HL-60 (cell line): ENCODE results near the gene MICU1.
"Not testable (repeated sequence)": the region's sequence is repeated elsewhere in the genome, so short reads cannot be mapped to it uniquely, and the experiment has no call there.

Source experiments
- DNase-seq, 2 experiments: peaks; one replicate each; pipeline ENCODE4 v3.0.0-alpha.2; 2010 to 2020; ENCODE audit warnings: low read depth in 1 of 2, low spot score in 1 of 2
- H3K27ac ChIP-seq: fragments of 250-450 bp; sonication (Bioruptor Pico); replicated peaks from 2 replicates; pipeline ENCODE4 v1.5.1; 2020; ENCODE audit warnings: mild to moderate bottlenecking, moderate library complexity
- H3K27me3 ChIP-seq: fragments of 250-450 bp; sonication (Bioruptor Pico); 2 replicates; pipeline ENCODE4 v1.5.1; 2021; ENCODE audit warnings: mild to moderate bottlenecking, moderate library complexity; ENCODE audit not compliant: insufficient read depth, poor library complexity, severe bottlenecking
- H3K4me3 ChIP-seq: replicated peaks from 2 replicates; pipeline ENCODE4 v1.5.1; 2011; ENCODE audit warnings: mild to moderate bottlenecking, control low read depth, low read length; ENCODE audit not compliant: insufficient read depth
- GABPA ChIP-seq: IDR thresholded peaks from 2 replicates; pipeline ENCODE4 v1.6.1; 2012; ENCODE audit warnings: low read depth
- POLR2AphosphoS5 ChIP-seq: IDR thresholded peaks from 2 replicates; pipeline ENCODE4 v1.6.1; 2012; ENCODE audit warnings: low read depth
- SPI1 ChIP-seq: IDR thresholded peaks from 2 replicates; pipeline ENCODE4 v1.6.1; 2012; ENCODE audit warnings: low read depth, mild to moderate bottlenecking, borderline replicate concordance
- TF ChIP-seq, protein P1 (sequence below): IDR thresholded peaks from one replicate; pipeline ENCODE4 v1.5.1; 2011; ENCODE audit warnings: low read length, control low read depth, inconsistent platforms; ENCODE audit not compliant: insufficient read depth
- TF ChIP-seq, protein P2 (sequence below): IDR thresholded peaks from 2 replicates; pipeline ENCODE4 v1.6.1; 2012; ENCODE audit warnings: low read depth; ENCODE audit not compliant: insufficient replicate concordance

Gene MICU1

DNA sequence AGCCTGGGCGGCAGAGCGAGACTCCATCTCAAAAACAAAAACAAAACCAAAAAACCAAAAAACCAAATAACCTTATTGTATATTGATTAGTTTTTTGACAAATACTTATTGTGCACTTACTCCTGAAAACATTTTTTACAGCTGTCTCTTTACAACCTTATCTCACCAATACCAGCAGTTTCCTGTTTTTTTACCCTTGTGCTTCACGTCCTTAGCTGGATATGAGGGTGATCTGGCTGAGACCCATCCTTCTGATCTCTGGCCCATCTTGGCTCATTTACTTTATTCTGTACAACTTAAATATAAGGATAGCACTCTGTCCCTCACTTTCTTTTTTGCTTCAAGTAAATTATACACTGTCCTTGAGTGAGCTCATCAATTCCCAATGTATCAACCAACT lies 166.6 kb downstream of the MICU1 start:
- no peak for TF ChIP-seq SPI1
- no peak for TF ChIP-seq GABPA
- H3K27me3 ChIP-seq, result no peaks in the 10 kb centered on the region
- no peak overlapping the region; the same call in 1 of the 2 replicates for H3K27ac ChIP-seq
- H3K4me3 ChIP-seq, result no peak overlapping the region
- no peak for DNase-seq

DNA sequence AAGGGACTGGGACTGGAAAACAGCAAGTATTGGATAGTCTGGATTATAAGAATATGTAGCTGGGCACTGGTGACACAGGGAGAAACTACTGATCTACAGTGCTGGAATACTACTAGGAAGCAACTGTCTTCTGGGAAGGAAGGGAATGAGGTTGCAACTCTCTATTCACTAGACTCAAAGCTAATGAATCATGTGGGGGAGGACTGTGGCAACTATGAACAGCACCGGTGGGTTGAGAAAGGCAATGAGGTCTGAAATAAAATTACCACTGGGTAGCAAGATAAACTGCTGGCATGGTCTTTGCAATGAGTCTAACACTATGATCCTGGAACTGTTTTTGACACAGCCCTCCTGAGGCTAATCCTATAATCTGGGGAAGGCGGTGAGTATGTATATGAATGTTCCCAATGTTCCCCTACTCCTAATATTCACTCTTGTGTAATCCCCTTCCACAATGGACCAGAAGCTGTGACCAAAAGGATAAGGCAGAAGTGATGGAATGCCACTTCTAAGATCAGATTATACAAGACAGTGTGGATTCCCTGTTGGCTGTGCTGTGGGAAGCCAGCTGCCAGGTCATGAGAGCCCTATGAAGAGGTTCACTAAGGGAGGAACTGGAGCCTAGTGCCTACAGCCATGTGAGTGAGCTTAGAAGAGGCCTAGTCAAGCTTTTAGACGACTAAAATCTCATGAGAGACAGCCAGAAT lies 169.8 kb downstream of the MICU1 start:
- Histone ChIP-seq H3K27ac (peak overlapping the region; percentile 70), H3K27me3 (no peaks in the 10 kb centered on the region), H3K4me3 (no peak overlapping the region)
- TF ChIP-seq POLR2AphosphoS5 (no peak), GABPA (no peak), SPI1 (peak; percentile 53; the same call in 1 of the 2 replicates)
- TF ChIP-seq, protein P1, sequence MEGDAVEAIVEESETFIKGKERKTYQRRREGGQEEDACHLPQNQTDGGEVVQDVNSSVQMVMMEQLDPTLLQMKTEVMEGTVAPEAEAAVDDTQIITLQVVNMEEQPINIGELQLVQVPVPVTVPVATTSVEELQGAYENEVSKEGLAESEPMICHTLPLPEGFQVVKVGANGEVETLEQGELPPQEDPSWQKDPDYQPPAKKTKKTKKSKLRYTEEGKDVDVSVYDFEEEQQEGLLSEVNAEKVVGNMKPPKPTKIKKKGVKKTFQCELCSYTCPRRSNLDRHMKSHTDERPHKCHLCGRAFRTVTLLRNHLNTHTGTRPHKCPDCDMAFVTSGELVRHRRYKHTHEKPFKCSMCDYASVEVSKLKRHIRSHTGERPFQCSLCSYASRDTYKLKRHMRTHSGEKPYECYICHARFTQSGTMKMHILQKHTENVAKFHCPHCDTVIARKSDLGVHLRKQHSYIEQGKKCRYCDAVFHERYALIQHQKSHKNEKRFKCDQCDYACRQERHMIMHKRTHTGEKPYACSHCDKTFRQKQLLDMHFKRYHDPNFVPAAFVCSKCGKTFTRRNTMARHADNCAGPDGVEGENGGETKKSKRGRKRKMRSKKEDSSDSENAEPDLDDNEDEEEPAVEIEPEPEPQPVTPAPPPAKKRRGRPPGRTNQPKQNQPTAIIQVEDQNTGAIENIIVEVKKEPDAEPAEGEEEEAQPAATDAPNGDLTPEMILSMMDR, result no peak
- TF ChIP-seq, protein P2, sequence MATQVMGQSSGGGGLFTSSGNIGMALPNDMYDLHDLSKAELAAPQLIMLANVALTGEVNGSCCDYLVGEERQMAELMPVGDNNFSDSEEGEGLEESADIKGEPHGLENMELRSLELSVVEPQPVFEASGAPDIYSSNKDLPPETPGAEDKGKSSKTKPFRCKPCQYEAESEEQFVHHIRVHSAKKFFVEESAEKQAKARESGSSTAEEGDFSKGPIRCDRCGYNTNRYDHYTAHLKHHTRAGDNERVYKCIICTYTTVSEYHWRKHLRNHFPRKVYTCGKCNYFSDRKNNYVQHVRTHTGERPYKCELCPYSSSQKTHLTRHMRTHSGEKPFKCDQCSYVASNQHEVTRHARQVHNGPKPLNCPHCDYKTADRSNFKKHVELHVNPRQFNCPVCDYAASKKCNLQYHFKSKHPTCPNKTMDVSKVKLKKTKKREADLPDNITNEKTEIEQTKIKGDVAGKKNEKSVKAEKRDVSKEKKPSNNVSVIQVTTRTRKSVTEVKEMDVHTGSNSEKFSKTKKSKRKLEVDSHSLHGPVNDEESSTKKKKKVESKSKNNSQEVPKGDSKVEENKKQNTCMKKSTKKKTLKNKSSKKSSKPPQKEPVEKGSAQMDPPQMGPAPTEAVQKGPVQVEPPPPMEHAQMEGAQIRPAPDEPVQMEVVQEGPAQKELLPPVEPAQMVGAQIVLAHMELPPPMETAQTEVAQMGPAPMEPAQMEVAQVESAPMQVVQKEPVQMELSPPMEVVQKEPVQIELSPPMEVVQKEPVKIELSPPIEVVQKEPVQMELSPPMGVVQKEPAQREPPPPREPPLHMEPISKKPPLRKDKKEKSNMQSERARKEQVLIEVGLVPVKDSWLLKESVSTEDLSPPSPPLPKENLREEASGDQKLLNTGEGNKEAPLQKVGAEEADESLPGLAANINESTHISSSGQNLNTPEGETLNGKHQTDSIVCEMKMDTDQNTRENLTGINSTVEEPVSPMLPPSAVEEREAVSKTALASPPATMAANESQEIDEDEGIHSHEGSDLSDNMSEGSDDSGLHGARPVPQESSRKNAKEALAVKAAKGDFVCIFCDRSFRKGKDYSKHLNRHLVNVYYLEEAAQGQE, result no peak
- peak in 1 of 2 experiments; percentile 41 for DNase-seq

DNA sequence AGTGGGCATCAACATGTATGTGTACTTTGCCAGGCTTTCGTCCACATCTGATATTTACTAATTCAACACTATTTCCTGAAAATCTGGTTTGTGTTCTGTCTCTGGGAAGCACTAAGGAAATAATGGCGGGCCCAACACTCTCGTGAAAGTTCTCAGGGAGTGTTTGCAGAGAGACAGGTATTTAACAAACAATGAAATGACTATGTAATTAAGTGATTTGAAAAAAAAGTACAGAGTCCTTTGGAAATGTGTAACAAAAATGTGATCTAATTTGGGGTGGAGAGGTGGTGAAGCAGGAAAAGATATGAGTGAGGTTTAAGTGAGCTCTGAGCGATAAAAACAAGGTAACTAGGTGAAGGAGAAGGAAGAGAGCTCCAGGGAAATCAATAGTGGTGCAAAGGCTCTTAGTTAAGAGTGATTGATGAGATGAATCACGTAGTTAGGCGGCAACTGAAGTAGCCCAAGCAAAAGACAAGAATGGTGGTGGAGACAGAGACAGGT lies 175.9 kb downstream of the MICU1 start:
- Histone ChIP-seq H3K4me3 (no peak overlapping the region), H3K27me3 (no peaks in the 10 kb centered on the region), H3K27ac (no peak overlapping the region)
- no peak for DNase-seq
- no peak for TF ChIP-seq GABPA
- TF ChIP-seq POLR2AphosphoS5, result no peak
- TF ChIP-seq, protein P2, result no peak
- TF ChIP-seq, protein P1, result no peak
- TF ChIP-seq SPI1, result no peak

DNA sequence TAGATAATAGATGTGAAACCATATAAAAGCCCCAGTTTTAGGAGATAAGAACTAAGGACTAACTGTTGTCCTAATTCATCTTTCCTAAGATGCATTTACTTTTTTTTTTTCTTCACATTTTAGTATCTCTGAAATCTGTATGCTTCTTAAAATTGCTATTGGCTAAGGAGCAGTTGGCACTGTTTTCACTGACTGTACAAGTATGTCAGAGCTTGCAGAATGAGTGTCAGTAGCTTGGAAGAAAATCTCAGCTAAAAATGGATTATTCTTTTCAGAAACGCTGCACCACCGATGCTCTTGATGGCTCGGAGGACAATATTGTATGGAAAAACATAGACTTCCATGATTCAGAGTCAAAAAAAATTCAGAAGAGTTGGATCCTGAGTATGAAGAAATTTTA lies 180.0 kb downstream of the MICU1 start:
- TF ChIP-seq GABPA (no peak), SPI1 (no peak), POLR2AphosphoS5 (no peak)
- TF ChIP-seq, protein P1, result no peak
- TF ChIP-seq, protein P2, result no peak
- no peak overlapping the region for H3K4me3 ChIP-seq
- no peak overlapping the region for H3K27ac ChIP-seq
- DNase-seq, result no peak
- no peaks in the 10 kb centered on the region for H3K27me3 ChIP-seq

DNA sequence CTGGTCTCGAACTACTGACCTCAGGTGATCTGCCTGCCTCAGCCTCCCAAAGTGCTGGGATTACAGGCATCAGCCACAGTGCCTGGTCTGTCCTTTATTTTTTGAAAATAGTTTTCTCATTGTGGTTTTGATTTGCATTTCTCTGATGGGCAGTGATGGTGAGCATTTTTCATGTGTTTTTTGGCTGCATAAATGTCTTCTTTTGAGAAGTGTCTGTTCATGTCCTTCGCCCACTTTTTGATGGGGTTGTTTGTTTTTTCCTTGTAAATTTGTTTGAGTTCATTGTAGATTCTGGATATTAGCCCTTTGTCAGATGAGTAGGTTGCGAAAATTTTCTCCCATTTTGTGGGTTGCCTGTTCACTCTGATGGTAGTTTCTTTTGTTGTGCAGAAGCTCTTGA lies 182.9 kb downstream of the MICU1 start:
- not testable (repeated sequence) for H3K4me3 ChIP-seq, H3K27me3 ChIP-seq, H3K27ac ChIP-seq, DNase-seq
